Prostate gland (tissue), 1 donor: ENCODE measurements around the gene GALNT7.

Source experiments
- POLR2A ChIP-seq: fragments of 450-650 bp; IDR thresholded peaks from one replicate; pipeline ENCODE4 v1.6.1; 2016; ENCODE audit warnings: antibody characterized with exemption, mild to moderate bottlenecking
- POLR2AphosphoS5 ChIP-seq: sonication (generic); formaldehyde crosslinking; IDR thresholded peaks from one replicate; pipeline ENCODE4 v1.6.1; 2017; ENCODE audit warnings: antibody characterized with exemption

GRCh38 chr4:173246719-173247118 lies 78.1 kb downstream of the GALNT7 start:
- TF ChIP-seq POLR2A (no peak), POLR2AphosphoS5 (no peak)
